Activated CD4-positive, alpha-beta T cell treated with anti-CD3 and anti-CD28 coated beads for 1 hour (primary cell): ENCODE measurements around the gene COG8.
A peak's percentile ranks its signal among the peaks of the same experiment; 100 is the strongest.

Experiments used
- DNase-seq: peaks from one replicate; pipeline ENCODE4 v3.0.0-alpha.2; 2020

Gene COG8

DNA sequence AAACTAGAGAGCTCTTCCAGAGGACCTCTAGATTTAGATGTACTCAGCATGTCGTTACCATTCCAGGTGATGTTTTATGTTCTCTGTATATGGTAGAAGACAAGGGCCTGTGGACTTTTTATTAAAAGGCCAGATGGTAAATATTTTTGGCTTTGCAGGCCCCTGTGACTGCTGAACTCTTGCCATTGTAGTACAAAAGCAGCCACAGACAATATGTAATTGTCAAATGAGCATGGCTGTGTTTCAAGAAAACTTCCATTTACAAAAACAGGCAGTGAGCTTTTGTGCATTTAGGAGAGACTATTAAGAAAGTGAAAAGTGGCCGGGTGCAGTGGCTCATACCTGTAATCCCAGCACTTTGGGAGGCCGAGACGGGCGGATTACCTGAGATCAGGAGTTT, 4.8 kb upstream of the COG8 start:
- DNase-seq: no peak

GRCh38 chr16:69340095-69340644, 806 bp upstream of the COG8 start:
- no peak for DNase-seq

DNA sequence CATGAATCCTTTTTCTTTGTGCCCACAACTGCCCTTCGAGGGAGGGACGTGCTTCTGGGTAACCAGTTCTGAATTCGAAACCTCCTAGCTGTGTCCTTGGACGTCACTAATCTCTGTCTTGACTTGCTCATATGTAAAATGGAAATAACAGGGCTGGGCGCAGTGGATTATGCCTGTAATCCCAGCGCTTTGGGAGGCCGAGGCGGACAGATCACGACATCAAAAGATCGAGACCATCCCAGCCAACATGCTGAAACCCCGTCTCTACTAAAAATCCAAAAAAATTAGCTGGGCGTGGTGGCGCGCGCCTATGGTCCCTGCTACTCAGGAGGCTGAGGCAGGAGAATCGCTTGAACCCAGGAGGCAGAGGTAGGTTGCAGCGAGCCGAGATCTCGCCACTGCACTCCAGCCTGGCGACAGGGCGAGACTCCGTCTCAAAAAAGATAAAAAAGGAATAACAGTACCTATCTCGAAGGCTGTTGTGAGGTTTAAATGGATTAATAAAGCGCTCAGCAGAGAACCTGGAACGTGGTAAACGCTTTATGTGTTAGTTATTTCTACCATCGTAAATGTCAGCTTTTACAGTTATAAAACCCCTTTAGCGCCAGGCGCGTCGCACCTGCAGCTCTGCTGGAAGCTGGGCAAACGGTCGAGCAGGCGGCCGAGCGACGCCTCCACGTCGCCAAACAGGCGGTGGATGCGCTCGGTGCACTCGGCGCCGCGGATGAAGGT, 641 bp downstream of the COG8 start:
- no peak for DNase-seq

DNA sequence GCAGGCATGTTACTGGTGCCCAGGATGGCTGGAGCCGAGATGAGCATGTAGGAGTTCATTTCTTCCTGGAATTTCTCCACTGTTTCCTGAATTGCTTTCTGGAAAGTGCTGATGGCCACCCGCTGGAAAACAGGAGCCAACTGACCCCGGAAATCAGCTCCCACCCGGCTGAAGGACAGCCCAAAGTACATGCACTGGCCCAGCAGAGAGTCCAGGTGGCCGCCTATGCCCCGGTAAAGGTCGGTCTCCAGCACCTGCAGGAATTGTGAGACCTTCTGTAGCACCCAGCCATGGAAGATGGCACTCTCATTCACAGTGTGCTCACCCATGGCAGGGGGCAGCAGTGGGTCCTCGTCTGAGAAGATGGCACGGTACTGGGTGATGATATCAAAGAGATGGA, 4.7 kb downstream of the COG8 start:
- no peak for DNase-seq

DNA sequence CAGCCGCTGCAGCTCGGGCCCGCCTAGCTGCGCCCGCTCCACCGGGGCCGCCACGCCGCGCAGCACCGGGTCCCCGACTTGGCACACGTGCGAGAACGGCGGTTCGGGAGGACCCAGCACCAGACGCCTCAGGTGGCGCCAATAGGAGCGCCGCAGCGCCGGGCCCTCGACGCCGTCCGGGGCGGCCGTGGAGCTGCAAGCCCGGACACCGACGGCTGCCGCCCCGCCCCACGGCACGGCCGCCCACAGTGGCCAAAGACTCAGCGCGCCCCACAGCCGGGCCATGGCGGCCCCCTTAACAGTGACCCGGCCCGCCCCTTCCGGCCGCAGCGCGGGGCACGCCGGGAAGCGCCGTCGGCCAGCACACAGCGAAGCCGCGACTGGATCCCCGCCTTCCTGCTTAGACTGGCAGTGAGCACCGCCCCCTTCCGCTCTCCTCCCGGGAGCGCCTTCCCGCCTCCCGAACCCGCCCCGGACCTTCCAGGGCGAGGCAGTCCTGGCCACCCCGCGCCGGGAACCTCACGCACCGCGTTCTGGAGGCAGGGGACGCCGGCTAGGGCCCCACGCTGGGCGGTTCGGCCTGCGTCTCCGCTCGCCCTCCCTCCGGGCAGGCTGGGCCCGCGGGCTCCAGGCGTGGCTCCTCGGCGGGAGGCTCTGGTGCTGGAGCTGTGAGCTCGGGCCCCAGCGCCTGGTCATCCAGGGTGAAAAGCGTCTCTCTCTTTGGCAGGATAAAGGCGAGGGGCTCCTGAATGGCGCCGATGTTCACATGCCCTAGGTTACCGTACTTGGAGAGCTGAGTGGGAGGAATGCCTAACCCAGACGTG, 8.9 kb downstream of the COG8 start, which contains the start of gene PDF:
Gene PDF, minus strand, starts transcription at position 303 of the 824 bp plus-strand sequence. Its CDS starts 18 bp downstream, at position 285.
- peak; percentile 69 for DNase-seq

DNA sequence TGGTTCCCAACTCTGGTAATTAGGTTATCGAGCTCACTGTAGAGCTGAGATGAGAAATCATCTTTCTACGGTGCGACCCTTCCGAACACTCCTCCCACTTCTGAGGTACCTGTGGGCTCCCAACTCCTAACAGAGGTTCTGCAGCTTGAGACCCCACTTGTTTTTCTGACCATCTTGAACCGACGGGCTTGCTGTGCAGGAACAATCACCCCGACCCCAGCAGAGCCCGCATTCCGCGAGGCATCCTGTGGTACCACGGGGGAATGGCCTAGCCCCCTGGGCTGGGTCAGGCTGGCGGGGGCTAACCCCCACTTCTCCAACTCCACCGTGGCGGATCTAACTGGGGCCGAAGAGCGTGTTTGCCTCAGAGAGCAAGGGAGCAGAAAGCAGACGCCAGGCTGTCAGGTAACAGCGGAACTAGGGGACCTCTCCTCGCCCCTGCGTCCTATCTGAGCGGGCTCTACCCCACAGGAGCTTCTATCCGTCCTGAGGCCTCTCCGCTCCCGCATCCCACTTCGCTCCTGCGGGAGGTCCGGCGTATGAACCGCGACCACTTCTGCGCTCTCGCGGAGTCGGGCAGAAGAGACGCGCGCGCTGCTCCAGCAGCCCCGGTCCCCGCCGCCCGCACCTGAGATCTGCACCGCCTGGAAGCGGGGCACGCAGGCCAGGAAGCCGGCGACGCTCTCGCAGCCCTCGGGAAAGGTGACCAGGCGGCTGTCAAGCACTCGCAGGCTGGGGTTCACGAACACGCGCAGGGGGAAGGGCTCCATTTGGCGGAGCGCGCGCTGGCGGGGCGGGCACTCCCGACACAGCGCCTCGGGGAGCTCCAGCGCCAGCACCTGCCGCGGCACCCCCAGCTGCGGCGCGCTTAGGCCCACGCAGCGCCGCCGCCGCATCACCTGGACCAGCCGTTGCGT, 9.7 kb downstream of the COG8 start:
- peak; percentile 28 for DNase-seq

DNA sequence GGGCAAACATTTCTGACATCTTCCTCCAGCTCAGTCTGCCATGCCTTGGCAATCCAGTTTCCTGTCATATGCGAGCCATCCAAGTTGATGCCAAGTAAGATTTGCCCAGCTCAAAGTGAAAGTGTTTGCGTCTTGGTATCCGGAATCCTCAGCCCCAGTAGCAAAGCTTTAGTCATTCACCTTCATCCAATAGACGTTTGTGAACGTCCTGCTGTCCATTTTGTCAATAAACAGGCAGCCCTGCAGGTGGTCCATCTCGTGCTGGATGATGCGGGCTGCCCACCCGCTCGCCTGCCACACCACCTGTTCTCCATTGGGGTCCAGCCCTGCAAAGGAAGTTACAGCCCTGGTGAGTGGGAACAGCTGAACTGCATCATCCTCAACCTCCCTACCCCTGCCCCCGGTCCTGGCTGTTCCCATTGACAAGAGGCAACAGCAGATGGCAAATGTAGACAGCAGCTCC, 10.5 kb downstream of the COG8 start:
- DNase-seq: no peak

GRCh38 chr16:69327585-69328310, 11.6 kb downstream of the COG8 start:
- no peak for DNase-seq

DNA sequence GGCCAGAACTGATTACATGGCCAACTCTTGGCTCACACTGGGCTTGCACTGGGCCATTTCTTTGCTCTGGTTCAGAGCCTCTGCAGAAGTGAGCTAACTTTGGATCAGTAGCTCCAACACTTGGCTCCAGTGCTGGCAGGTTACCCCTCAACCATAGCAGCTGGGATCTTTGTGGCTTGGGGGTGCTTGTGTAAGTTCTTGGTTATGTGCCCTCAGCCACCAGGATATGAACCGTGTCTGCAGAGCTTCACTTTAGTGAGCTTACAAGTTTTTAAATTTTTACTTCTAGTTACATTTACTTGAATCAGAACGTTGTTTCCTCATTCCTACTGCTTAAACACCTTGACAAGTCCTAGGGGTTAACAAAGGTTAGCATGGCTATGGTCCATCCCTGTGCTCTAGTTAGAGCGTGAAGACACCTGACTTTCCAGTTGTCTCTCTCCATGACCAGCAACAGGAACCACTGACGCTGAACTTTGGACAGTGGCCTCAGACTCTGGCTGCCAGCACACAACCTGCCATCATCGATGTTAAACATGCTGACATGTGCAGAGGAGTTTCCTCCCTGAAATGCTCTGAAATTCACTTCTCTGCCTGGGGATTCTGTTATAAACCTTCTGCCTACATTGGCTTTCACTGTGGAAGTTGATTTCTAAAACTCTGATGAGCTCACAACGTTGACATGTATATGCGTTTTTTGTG, 13.0 kb downstream of the COG8 start:
- DNase-seq: no peak

DNA sequence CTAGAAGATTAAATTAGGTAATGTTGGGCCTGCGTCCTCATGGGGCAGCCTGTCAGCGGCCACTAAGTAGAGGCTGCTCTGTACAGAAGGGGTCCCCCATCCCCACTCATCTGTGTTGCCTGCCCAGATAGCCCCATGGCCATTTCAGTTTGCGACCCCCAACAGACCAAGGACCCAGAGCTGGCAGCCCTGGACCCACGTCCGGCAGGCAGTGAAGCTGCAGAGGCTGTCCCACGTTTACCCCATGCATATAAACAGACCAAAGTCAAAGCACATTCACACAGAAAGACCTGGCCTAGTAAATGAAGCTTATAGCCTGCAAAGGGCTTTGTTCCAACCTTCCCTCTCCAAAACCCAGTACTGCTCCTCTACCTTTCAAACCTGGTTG, 13.6 kb downstream of the COG8 start:
- no peak for DNase-seq

- no peak for DNase-seq
Observed at GRCh38 chr16:69324585-69325253, 14.6 kb downstream of the COG8 start.

DNA sequence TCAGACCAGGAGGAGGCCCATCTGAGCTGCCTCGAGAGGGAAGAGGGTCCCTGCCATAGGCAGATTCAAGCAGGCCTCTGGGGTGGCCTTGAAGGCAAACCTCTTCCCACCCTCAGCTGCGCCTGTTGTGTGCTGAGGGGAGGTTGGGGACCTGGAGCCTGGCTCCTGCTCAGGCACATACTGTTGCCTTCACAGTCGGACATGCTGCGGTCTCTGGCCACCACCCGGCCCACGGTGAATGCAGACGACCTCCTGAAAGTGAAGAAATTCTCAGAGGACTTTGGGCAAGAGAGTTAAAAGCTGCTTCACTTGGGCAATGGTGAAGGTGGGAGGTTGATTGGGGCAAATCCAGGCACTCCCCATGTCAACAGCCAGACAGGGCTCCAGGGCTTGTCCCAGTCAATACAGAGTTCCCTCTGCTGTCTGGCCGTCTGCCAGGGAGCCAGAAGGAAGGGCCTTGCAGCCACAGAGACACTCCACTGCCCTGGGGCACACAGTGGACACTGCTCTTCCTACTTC, 15.3 kb downstream of the COG8 start:
- DNase-seq: no peak

- no peak for DNase-seq
Observed at GRCh38 chr16:69323415-69323814, 15.9 kb downstream of the COG8 start.

- DNase-seq: no peak
Observed at GRCh38 chr16:69322343-69322742, 17.0 kb downstream of the COG8 start.

GRCh38 chr16:69321080-69321479, 18.3 kb downstream of the COG8 start:
- no peak for DNase-seq

GRCh38 chr16:69320740-69321073, 18.7 kb downstream of the COG8 start:
- no peak for DNase-seq

DNA sequence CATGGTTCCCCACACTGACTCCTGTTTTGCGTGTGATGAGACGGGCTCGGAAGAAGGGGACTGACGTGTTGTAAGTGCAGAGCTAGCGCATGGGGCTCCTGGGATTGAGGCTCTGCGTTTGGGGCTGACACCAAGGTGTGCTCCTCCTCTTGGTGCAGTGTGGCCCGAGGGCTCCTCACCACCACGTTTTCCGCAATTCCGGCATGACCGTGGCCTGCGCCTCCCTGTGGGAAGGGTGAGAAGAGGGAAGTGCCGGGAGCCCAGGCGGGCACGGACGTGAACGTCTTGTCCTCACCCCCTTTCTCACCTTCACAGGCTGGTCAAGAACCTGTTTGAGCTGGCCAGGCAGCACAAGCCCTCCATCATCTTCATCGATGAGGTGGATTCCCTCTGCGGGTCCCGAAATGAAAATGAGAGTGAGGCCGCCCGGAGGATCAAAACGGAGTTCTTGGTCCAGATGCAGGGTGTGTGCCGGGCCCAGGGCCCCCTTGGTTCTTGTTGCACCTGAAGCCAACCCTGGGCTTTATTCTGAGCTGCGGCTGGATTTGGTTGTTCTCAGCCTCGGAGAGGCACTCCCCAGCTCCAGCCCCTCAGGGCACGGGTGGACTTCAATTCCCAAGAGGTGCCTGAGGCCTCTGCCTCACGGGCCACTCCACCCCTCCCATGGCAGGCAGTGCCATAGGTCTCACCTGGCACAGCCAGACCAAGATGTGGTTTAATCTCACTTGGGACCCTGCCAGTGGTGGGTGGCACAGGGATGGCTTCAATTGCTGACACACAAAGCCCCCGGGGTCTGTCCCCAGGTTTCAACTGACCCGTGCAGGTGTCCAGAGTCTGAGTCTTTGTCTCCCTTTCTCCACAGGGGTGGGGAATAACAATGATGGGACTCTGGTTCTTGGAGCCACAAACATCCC, 19.3 kb downstream of the COG8 start:
- DNase-seq: no peak

DNA sequence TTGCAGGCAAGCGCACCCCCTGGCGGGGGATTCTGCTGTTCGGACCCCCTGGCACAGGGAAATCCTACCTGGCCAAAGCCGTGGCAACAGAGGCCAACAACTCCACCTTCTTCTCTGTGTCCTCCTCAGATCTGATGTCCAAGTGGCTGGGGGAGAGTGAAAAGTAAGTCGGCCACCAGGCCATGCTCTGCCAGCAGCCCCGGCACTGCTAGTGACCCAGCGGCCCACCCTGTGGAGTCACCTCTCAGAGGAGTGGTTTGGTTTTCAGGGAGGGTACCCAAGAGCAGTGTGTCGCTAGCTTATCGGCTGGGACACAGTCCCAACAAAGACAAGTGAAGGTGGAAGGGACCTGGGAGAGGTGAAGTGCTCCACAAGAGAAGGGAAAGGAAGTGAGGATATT, 20.0 kb downstream of the COG8 start:
- no peak for DNase-seq

GRCh38 chr16:69318911-69319289, 20.5 kb downstream of the COG8 start:
- DNase-seq: no peak
